HFFc6 (cell line): Measurements from ENCODE around the gene OS9. TPM values are rescaled to one million over a fixed set of nuclear protein-coding genes. Genes with fewer than 3 reads are reported as not detected.

ENCODE experiments used
- DNase-seq: peaks from one replicate; pipeline ENCODE4 v3.0.0-alpha.2; 2018
- H3K27ac Mint-ChIP-seq: 2 replicates; pipeline ENCODE4 v1.8.0; 2020; ENCODE audit warnings: mild to moderate bottlenecking, mixed read lengths
- H3K27me3 Mint-ChIP-seq: 2 replicates; pipeline ENCODE4 v1.8.0; 2021; ENCODE audit warnings: mild to moderate bottlenecking, moderate library complexity, mixed read lengths; ENCODE audit not compliant: insufficient read depth
- H3K36me3 Mint-ChIP-seq: 2 replicates; pipeline ENCODE4 v1.8.0; 2021; ENCODE audit warnings: low read depth, mixed read lengths
- H3K4me1 Mint-ChIP-seq: 2 replicates; pipeline ENCODE4 v1.8.0; 2020; ENCODE audit warnings: low read depth, mixed read lengths
- H3K4me3 Mint-ChIP-seq: 2 replicates; pipeline ENCODE4 v1.8.0; 2020; ENCODE audit warnings: mild to moderate bottlenecking, moderate library complexity, mixed read lengths
- H3K9me3 Mint-ChIP-seq: 2 replicates; pipeline ENCODE4 v1.8.0; 2020; ENCODE audit warnings: mild to moderate bottlenecking, mixed read lengths
- total RNA-seq, 6 experiments: library from RNA; stranded (reverse); fragmentation: NEBNext Ultra II Directional; extraction: Animal tissue kit (Norgen Biotek cat#: 25700); gene quantifications; 2 replicates in 1 of 6; 3 replicates in 5 of 6; pipeline ENCODE4 v1.2.3, GENCODE V29; 2021
- TF ChIP-seq, protein P1 (sequence below): fragments of 200-600 bp; sonication (generic); IDR thresholded peaks from 2 replicates; pipeline ENCODE4 v1.5.0; 2021; ENCODE audit warnings: antibody characterized with exemption, mild to moderate bottlenecking

Gene OS9
- total RNA-seq, 6 experiments from 2014 or later: 150 to 158 (median 156) TPM

DNA sequence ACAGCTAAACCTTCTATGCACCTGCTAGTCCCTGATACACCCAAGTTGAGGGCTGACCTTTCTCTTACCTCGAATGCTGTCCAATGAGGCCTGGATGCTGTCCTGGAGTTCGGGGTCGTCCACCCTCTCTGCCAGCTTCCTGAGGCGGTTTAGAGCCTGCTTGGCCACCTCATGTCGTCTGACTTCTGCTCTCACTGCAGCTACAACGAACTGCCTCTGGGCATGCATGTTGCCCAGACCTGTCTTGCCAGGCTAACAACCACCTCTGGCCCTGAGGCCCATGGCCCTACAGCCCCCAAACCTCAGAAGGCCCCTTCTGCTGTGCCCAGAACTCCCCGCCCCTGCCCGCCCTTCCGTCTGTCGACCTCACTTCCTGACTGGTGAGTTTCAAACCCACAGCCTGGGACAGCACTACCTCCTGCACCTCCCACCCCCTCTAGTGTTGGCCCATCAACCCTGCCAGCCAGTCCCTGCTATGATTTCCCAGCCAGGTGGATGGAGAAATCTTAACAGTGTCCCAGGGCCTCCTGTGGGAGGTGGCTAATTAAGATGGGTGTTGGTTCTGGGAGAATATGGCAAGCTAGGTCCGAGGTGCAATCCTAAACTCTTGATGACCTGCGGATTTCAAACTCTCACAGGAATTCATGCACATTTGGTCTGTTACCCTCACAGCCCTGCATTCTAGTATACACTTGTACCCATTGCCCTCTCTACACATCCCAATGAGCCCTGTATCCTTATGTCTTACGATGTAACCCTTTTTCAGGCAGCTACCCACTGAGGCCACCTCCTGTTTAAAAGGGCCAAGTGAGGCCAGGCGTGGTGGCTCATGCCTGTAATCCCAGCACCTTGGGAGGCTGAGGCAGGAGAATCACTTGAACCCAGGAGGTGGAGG, 48.2 kb downstream of the OS9 start:
- H3K4me1 Mint-ChIP-seq: peaks cover 25% of the 10 kb centered on the region
- H3K9me3 Mint-ChIP-seq: peaks cover 3% of the 10 kb centered on the region; the same call in 1 of the 2 replicates
- no peak overlapping the region for H3K4me3 Mint-ChIP-seq
- TF ChIP-seq, protein P1, sequence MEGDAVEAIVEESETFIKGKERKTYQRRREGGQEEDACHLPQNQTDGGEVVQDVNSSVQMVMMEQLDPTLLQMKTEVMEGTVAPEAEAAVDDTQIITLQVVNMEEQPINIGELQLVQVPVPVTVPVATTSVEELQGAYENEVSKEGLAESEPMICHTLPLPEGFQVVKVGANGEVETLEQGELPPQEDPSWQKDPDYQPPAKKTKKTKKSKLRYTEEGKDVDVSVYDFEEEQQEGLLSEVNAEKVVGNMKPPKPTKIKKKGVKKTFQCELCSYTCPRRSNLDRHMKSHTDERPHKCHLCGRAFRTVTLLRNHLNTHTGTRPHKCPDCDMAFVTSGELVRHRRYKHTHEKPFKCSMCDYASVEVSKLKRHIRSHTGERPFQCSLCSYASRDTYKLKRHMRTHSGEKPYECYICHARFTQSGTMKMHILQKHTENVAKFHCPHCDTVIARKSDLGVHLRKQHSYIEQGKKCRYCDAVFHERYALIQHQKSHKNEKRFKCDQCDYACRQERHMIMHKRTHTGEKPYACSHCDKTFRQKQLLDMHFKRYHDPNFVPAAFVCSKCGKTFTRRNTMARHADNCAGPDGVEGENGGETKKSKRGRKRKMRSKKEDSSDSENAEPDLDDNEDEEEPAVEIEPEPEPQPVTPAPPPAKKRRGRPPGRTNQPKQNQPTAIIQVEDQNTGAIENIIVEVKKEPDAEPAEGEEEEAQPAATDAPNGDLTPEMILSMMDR: peak; percentile 26; the same call in 1 of the 2 replicates
- no peak for DNase-seq
- peaks cover 16% of the 10 kb centered on the region for H3K36me3 Mint-ChIP-seq
- H3K27ac Mint-ChIP-seq: no peak overlapping the region
- H3K27me3 Mint-ChIP-seq: peaks cover 26% of the 10 kb centered on the region

DNA sequence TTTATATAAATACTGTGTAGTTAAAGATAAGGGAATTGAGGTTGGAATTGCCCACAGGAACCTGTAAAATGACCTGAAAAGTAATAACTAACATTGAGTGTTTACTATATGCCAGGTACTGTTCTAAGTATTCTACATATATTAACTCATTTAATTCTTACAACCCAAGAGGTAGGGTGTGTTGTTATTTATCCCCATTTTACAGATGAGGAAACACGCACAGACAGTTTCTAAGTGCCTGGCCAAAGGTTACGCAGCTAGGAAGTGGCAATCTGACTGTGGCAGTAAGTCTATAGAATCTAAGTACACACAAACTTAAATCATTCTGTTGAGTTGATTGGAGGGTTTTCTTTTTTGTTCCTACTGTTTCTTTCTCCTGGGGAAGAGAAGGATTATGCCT, 49.8 kb downstream of the OS9 start:
- Mint-ChIP-seq H3K4me3 (peak overlapping the region; percentile 98), H3K4me1 (peaks cover 24% of the 10 kb centered on the region), H3K27ac (no peak overlapping the region), H3K9me3 (peaks cover 3% of the 10 kb centered on the region; the same call in 1 of the 2 replicates), H3K36me3 (peaks cover 26% of the 10 kb centered on the region), H3K27me3 (peaks cover 23% of the 10 kb centered on the region)
- DNase-seq: no peak
- TF ChIP-seq, protein P1: no peak

DNA sequence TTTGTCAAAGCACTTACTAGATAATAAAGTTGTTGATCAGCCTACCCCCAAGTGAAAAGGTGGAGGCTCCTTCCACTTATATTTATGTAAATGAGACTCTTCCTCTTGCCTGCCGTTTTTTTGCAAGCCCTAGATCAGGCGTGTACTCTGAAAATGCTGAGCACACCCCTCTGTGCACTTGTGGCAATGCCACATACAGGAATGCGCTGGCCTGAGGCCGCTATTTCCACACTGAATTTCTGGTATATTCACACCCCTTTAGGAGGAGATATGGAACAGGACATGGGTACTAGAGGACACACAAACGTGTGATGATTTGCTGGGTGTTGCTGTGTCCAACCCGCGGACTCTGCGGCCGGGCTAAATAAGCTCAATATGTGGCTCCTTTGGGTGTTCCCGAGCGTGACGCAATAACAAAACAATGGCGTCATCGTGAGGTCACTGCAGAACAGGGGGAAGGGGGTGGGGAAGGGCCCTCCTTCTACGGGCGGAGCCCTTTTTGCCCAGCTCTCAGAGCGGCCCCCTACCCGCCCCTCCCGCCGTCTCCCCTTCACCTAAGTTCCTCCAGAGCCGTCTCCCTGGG, 50.4 kb downstream of the OS9 start:
- peaks cover 26% of the 10 kb centered on the region for H3K36me3 Mint-ChIP-seq
- peak overlapping the region; percentile 98 for H3K4me3 Mint-ChIP-seq
- H3K27ac Mint-ChIP-seq: peak overlapping the region; percentile 99
- peaks cover 3% of the 10 kb centered on the region; the same call in 1 of the 2 replicates for H3K9me3 Mint-ChIP-seq
- H3K4me1 Mint-ChIP-seq: peaks cover 24% of the 10 kb centered on the region
- DNase-seq: peak; percentile 62
- TF ChIP-seq, protein P1: no peak
- H3K27me3 Mint-ChIP-seq: peaks cover 20% of the 10 kb centered on the region

DNA sequence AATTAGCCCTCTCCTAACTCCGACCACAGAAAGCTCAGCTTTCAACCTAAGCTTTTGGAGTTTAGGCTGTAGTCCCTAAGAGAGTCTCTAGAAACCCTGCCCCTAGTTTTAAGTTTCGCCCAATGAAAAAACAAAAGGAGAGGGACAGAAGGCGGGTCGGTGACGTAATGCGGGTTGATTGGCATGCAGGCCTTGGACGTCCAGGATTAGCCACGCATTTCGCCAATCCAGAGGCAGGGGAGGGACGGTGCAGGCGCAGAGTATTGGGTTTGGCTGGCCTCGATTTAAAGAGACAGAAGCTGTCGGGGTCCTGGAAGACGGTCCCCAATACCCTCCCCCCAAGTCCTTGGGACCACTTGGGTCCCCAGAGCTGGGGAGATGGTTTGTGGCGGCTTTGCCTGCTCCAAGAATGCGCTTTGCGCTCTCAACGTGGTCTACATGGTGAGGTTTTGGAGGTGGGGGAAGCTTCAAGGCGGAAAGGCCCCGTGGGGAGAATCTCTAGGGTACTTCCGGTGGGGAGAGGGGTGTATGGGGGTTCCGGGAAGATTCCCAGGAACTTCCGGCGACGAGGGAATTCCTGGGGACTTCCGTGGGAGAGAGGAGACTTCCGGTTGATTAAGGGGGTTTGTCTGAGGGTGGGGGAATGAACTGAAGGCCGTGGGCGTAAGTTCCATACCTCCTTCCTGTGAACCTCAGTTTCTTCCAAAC, 51.0 kb downstream of the OS9 start, which contains the start of gene TSPAN31:
Gene TSPAN31 (plus strand): TSS at position 263 of the 708 bp plus-strand sequence. CDS start 116 bp downstream, at position 379.
- peaks cover 3% of the 10 kb centered on the region; the same call in 1 of the 2 replicates for H3K9me3 Mint-ChIP-seq
- TF ChIP-seq, protein P1: no peak

GRCh38 chr12:57745485-57745881, 51.6 kb downstream of the OS9 start:
- H3K4me3 Mint-ChIP-seq: peak overlapping the region; percentile 98
- peaks cover 15% of the 10 kb centered on the region for H3K27me3 Mint-ChIP-seq
- peaks cover 30% of the 10 kb centered on the region for H3K36me3 Mint-ChIP-seq

More for the DNA sequence above, 51.0 kb downstream of the OS9 start, which contains the start of gene TSPAN31:
- Mint-ChIP-seq H3K27ac (peak within 1 kb of the TSS; percentile 99), H3K27me3 (peaks cover 18% of the 10 kb centered on the region), H3K4me3 (peak within 1 kb of the TSS; percentile 98), H3K36me3 (peaks cover 26% of the 10 kb centered on the region), H3K4me1 (peaks cover 24% of the 10 kb centered on the region)
- peak; percentile 95 for DNase-seq

More at GRCh38 chr12:57745485-57745881, 51.6 kb downstream of the OS9 start:
- DNase-seq: no peak
- H3K27ac Mint-ChIP-seq: peak overlapping the region; percentile 99
- H3K4me1 Mint-ChIP-seq: peaks cover 29% of the 10 kb centered on the region
- TF ChIP-seq, protein P1: no peak
- peaks cover 3% of the 10 kb centered on the region; the same call in 1 of the 2 replicates for H3K9me3 Mint-ChIP-seq
